ENCODE results near the gene CORO7.

GRCh38 chr16:4361033-4361943 lies 55.1 kb downstream of the CORO7 start:
- no peak for TF ChIP-seq EZH2 (IDR thresholded peaks at IDR 0.05; ENCODE audit: borderline replicate concordance, insufficient read depth, low read depth, low read length, poor library complexity, severe bottlenecking)
- no peak for TF ChIP-seq CTCF (IDR thresholded peaks at IDR 0.05)
